ENCODE results near the gene PTGR1.
A peak's percentile ranks its signal among the peaks of the same experiment; 100 is the strongest.

GRCh38 chr9:111622626-111623025 lies 23.2 kb upstream of the PTGR1 start:
- TF ChIP-seq PBX3 (IDR thresholded peaks at IDR 0.05) (peak; percentile 35; the same call in 1 of the 2 replicates), POLR2AphosphoS5 (IDR thresholded peaks at IDR 0.05; ENCODE audit: low read depth, low read length) (no peak), TAF1 (IDR thresholded peaks at IDR 0.05; ENCODE audit: borderline replicate concordance, low read depth, low read length) (no peak), EZH2phosphoT487 (IDR thresholded peaks at IDR 0.05; ENCODE audit: borderline replicate concordance, low read depth) (no peak), JUND (IDR thresholded peaks at IDR 0.05) (peak; percentile 34; the same call in 1 of the 2 replicates), GATA2 (CRISPR knock-in tag; IDR thresholded peaks at IDR 0.05) (no peak)
- TF ChIP-seq, protein P1, sequence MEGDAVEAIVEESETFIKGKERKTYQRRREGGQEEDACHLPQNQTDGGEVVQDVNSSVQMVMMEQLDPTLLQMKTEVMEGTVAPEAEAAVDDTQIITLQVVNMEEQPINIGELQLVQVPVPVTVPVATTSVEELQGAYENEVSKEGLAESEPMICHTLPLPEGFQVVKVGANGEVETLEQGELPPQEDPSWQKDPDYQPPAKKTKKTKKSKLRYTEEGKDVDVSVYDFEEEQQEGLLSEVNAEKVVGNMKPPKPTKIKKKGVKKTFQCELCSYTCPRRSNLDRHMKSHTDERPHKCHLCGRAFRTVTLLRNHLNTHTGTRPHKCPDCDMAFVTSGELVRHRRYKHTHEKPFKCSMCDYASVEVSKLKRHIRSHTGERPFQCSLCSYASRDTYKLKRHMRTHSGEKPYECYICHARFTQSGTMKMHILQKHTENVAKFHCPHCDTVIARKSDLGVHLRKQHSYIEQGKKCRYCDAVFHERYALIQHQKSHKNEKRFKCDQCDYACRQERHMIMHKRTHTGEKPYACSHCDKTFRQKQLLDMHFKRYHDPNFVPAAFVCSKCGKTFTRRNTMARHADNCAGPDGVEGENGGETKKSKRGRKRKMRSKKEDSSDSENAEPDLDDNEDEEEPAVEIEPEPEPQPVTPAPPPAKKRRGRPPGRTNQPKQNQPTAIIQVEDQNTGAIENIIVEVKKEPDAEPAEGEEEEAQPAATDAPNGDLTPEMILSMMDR (IDR thresholded peaks at IDR 0.05), result no peak
- TF ChIP-seq, protein P2, sequence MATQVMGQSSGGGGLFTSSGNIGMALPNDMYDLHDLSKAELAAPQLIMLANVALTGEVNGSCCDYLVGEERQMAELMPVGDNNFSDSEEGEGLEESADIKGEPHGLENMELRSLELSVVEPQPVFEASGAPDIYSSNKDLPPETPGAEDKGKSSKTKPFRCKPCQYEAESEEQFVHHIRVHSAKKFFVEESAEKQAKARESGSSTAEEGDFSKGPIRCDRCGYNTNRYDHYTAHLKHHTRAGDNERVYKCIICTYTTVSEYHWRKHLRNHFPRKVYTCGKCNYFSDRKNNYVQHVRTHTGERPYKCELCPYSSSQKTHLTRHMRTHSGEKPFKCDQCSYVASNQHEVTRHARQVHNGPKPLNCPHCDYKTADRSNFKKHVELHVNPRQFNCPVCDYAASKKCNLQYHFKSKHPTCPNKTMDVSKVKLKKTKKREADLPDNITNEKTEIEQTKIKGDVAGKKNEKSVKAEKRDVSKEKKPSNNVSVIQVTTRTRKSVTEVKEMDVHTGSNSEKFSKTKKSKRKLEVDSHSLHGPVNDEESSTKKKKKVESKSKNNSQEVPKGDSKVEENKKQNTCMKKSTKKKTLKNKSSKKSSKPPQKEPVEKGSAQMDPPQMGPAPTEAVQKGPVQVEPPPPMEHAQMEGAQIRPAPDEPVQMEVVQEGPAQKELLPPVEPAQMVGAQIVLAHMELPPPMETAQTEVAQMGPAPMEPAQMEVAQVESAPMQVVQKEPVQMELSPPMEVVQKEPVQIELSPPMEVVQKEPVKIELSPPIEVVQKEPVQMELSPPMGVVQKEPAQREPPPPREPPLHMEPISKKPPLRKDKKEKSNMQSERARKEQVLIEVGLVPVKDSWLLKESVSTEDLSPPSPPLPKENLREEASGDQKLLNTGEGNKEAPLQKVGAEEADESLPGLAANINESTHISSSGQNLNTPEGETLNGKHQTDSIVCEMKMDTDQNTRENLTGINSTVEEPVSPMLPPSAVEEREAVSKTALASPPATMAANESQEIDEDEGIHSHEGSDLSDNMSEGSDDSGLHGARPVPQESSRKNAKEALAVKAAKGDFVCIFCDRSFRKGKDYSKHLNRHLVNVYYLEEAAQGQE (IDR thresholded peaks at IDR 0.05; ENCODE audit: low read depth, low read length), result no peak

All from SK-N-SH (cell line).